Stomach smooth muscle (tissue), 2 donors: ENCODE data around the gene E2F4.
A peak's percentile ranks its signal among the peaks of the same experiment; 100 is the strongest.

Source experiments
- H3K27ac ChIP-seq: one replicate; pipeline ENCODE4 v1.7.0; 2013; ENCODE audit warnings: mild to moderate bottlenecking, low read length, inconsistent platforms
- H3K27me3 ChIP-seq, 2 donors: one replicate each; pipeline ENCODE4 v1.7.0; 2013; ENCODE audit warnings: low read length in 2 of 2; ENCODE audit not compliant: insufficient read depth in 2 of 2, control insufficient read depth in 1 of 2
- H3K36me3 ChIP-seq, 2 donors: one replicate each; pipeline ENCODE4 v1.7.0; 2013; ENCODE audit warnings: low read length in 2 of 2; ENCODE audit not compliant: control insufficient read depth in 2 of 2, insufficient read depth in 2 of 2
- H3K4me1 ChIP-seq: one replicate; pipeline ENCODE4 v1.7.0; 2013; ENCODE audit warnings: low read length; ENCODE audit not compliant: control insufficient read depth, insufficient read depth
- H3K4me3 ChIP-seq, 2 donors: one replicate each; pipeline ENCODE4 v1.7.0; 2013; ENCODE audit warnings: low read length in 2 of 2
- H3K9ac ChIP-seq, 2 donors: one replicate each; pipeline ENCODE4 v1.7.0; 2013; ENCODE audit warnings: low read length in 2 of 2, mild to moderate bottlenecking in 1 of 2
- H3K9me3 ChIP-seq, 2 donors: one replicate each; pipeline ENCODE4 v1.7.0; 2013; ENCODE audit warnings: low read length in 2 of 2; ENCODE audit not compliant: control insufficient read depth in 2 of 2
- donor health status: healthy.
- donor health status: Pancreatic carcinoma.

Gene E2F4

GRCh38 chr16:67247192-67248072 is 55.5 kb downstream of the E2F4 start, which contains the start of gene FHOD1:
TSS of gene FHOD1 (minus strand) at chr16:67247481. CDS start at chr16:67247410, 71 bp downstream.
- H3K9me3 ChIP-seq = no peaks in the 10 kb centered on the region
- peaks cover 49% of the 10 kb centered on the region for H3K4me1 ChIP-seq
- no peaks in the 10 kb centered on the region for H3K36me3 ChIP-seq
- peaks cover 15 to 30% of the 10 kb centered on the region in 2 donors for H3K27me3 ChIP-seq
- peak within 1 kb of the TSS; percentile 55 for H3K27ac ChIP-seq
- peak within 1 kb of the TSS; percentile 86 for H3K4me3 ChIP-seq
- peak within 1 kb of the TSS; percentile 62 to 65 for H3K9ac ChIP-seq

- H3K27me3 ChIP-seq = peaks cover 20 to 35% of the 10 kb centered on the region in 2 donors
- no peaks in the 10 kb centered on the region for H3K9me3 ChIP-seq
- H3K36me3 ChIP-seq = no peaks in the 10 kb centered on the region
- H3K27ac ChIP-seq = no peak overlapping the region
- H3K4me1 ChIP-seq = peaks cover 49% of the 10 kb centered on the region
- H3K9ac ChIP-seq = peak overlapping the region; percentile 13 to 62
- peak overlapping the region; percentile 66 to 86 for H3K4me3 ChIP-seq
Observed at GRCh38 chr16:67248073-67248400, 56.1 kb downstream of the E2F4 start.
